ENCODE measurements around the gene PSMD8. TPM values are rescaled to one million over a fixed set of nuclear protein-coding genes. Genes with fewer than 3 reads are reported as not detected.
A peak's percentile ranks its signal among the peaks of the same experiment; 100 is the strongest.

PSMD8 gene
- total and polyA plus RNA-seq, 2 donors (not counting 3 experiments of a cell fraction or from before 2014, with no cell fraction given) = 203 to 543 TPM

GRCh38 chr19:38375748-38376147, 1.4 kb downstream of the PSMD8 start:
- Histone ChIP-seq H3K27me3 (ENCODE audit: control insufficient read depth in 2 of 2, insufficient read depth in 2 of 2, low read length in 2 of 2) (peaks cover 0 to 2% of the 10 kb centered on the region in 2 experiments), H3K9ac (replicated peaks; ENCODE audit: extremely low read depth, insufficient read depth, low read length) (peak overlapping the region; percentile 95), H3K9me3 (replicated peaks; ENCODE audit: control insufficient read depth, insufficient read depth, low read length) (no peaks in the 10 kb centered on the region), H3K9me1 (replicated peaks; ENCODE audit: control insufficient read depth, extremely low read depth, insufficient read depth, low read length) (no peaks in the 10 kb centered on the region), H2AFZ (ENCODE audit: low read depth, low read length) (no peak overlapping the region), H3K36me3 (ENCODE audit: control insufficient read depth in 2 of 2, extremely low read depth in 1 of 2, insufficient read depth in 2 of 2, low read length in 2 of 2) (peaks cover 1 to 22% of the 10 kb centered on the region in 2 experiments), H3K4me1 (ENCODE audit: control insufficient read depth, extremely low read depth, insufficient read depth, low read length) (peaks cover 14% of the 10 kb centered on the region), H4K20me1 (replicated peaks; ENCODE audit: control insufficient read depth, extremely low read depth, insufficient read depth, low read length) (no peaks in the 10 kb centered on the region), H3K4me2 (ENCODE audit: insufficient read depth, low read length) (peak overlapping the region; percentile 93), H3K4me3 (replicated peaks in 1 of 3; ENCODE audit: insufficient read depth in 1 of 3, low read depth in 1 of 3, low read length in 3 of 3) (peak overlapping the region; percentile 70 to 86 (median 70)), H3K79me2 (ENCODE audit: control insufficient read depth, insufficient read depth, low read length) (peaks cover 27% of the 10 kb centered on the region), H3K27ac (ENCODE audit: insufficient read depth, low read depth, low read length) (peak overlapping the region; percentile 87)
- CTCF ChIA-PET = interaction anchor here (1.1 kb wide), 2 partner anchors 9 to 40 kb away, joined by 4 to 6 read pairs; partner anchors contain the start of gene CATSPERG
- FAIRE-seq = no peak
- TF ChIP-seq MYC (IDR thresholded peaks at IDR 0.05; ENCODE audit: low read depth, low read length) (no peak), MAX (IDR thresholded peaks at IDR 0.05; ENCODE audit: insufficient read depth, insufficient read length) (no peak), EZH2 (IDR thresholded peaks at IDR 0.05; ENCODE audit: borderline replicate concordance, low read depth, low read length, severe bottlenecking) (no peak), POLR2AphosphoS5 (IDR thresholded peaks at IDR 0.05; ENCODE audit: insufficient read depth, low read depth, low read length) (no peak), JUN (IDR thresholded peaks at IDR 0.05; ENCODE audit: borderline replicate concordance, insufficient read depth, insufficient read length, low read depth) (no peak), GATA2 (IDR thresholded peaks at IDR 0.05; ENCODE audit: insufficient read depth, insufficient read length, low read depth, low read length) (no peak), FOS (IDR thresholded peaks at IDR 0.05; ENCODE audit: borderline replicate concordance, insufficient read depth, low read length) (no peak), POLR2A (IDR thresholded peaks at IDR 0.05; ENCODE audit: low read depth, low read length) (no peak)
- TF ChIP-seq, protein P1, sequence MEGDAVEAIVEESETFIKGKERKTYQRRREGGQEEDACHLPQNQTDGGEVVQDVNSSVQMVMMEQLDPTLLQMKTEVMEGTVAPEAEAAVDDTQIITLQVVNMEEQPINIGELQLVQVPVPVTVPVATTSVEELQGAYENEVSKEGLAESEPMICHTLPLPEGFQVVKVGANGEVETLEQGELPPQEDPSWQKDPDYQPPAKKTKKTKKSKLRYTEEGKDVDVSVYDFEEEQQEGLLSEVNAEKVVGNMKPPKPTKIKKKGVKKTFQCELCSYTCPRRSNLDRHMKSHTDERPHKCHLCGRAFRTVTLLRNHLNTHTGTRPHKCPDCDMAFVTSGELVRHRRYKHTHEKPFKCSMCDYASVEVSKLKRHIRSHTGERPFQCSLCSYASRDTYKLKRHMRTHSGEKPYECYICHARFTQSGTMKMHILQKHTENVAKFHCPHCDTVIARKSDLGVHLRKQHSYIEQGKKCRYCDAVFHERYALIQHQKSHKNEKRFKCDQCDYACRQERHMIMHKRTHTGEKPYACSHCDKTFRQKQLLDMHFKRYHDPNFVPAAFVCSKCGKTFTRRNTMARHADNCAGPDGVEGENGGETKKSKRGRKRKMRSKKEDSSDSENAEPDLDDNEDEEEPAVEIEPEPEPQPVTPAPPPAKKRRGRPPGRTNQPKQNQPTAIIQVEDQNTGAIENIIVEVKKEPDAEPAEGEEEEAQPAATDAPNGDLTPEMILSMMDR (IDR thresholded peaks at IDR 0.05; ENCODE audit: extremely low read depth in 1 of 2, insufficient read depth in 1 of 2, low read depth in 1 of 2, low read length in 2 of 2) = no peak
- intact Hi-C loops (cut with micrococcal nuclease) = loop anchor here (2.0 kb wide), 1 partner anchor 27 kb away; the partner anchor contains the start of gene FAM98C
- DNase-seq (ENCODE audit: low read depth, low spot score) = no peak
- POLR2A ChIA-PET = interaction anchor here (1.1 to 1.8 kb wide), 2 partner anchors 12 to 28 kb away, joined by 8 to 9 read pairs; partner anchors contain the start of genes FAM98C, GGN and SPRED3
- no TSS peak for BruUV-seq (replicated peaks)
- dilution Hi-C loops (cut with MboI; ENCODE audit: extremely low pct_ligation_motif_present, low sequenced_read_pairs) = no loop called here
